ENCODE results near the gene LARP1. TPM values are rescaled to one million over a fixed set of nuclear protein-coding genes. Genes with fewer than 3 reads are reported as not detected.

The LARP1 gene
- total and polyA plus RNA-seq, 4 experiments from 2014 or later = 6.0 to 159 (median 90.3) TPM

DNA sequence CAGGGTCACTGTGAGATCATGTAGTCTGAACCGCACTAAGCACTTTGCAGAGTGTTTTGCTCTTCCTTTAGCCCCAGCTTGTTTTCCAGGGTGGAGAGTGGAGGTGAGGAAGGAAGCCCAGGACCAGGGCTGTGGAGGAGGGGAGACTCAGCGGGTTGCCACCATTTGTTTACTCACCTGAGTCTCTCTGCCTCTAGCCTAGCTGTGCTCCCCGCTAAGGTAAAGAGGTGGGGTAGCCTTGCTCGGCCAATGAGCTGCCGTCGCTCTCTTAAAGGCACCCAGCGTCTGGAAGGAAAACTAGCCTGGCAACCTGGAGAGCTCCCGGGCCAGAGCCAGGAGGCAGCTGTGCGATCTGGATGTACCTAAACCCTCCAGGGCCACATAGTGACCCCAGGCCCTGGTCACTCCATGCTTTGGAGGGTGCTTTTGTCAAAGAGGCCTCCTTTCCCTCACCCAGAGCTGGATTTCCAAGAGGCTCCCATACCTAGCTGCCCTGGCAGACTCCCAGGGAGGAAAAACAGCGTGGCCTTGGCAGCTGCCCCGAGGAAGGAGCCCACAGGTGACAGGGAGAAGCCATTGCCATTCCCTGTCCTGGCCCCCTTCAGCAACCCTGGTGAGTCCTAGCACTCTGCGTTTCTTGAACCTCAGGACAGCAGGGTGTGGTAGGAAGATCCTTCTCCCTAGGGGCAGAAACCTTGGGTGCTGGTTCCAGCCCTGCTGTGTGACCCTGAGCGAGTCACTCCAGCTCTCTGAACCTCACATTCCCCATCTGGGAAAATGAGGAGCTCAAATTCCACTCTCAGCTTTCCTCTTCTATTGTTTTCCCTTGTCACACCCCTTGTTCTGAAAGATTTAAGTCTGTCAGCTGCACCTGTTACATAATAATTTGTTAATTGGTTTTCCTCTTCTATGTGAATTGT is 42.4 kb upstream of the LARP1 start:
- Mint-ChIP-seq H3K4me1 (peaks cover 3 to 6% (median 5%) of the 10 kb centered on the region in 4 donors), H3K4me3 (no peak overlapping the region), H3K36me3 (no peaks in the 10 kb centered on the region), H3K27me3 (no peaks in the 10 kb centered on the region), H3K9me3 (no peaks in the 10 kb centered on the region), H3K27ac (no peak overlapping the region)
- POLR2A ChIA-PET (ENCODE audit: partially characterized antibody) = no interaction called here
- Histone ChIP-seq H3K9me3 (ENCODE audit: control insufficient read depth in 1 of 2, low read length in 2 of 2) (no peaks in the 10 kb centered on the region), H3K27me3 (ENCODE audit: insufficient read depth, low read length) (no peaks in the 10 kb centered on the region), H3K4me1 (ENCODE audit: insufficient read depth, low read length) (no peaks in the 10 kb centered on the region), H3K36me3 (ENCODE audit: insufficient read depth, low read length) (no peaks in the 10 kb centered on the region), H3K4me3 (ENCODE audit: low read length in 2 of 2) (no peak overlapping the region), H3K27ac (ENCODE audit: low read depth, low read length) (no peak overlapping the region)
- CTCF ChIA-PET (ENCODE audit: partially characterized antibody) = no interaction called here
- no peak for DNase-seq
- intact Hi-C loops (cut with micrococcal nuclease) = no loop called here

DNA sequence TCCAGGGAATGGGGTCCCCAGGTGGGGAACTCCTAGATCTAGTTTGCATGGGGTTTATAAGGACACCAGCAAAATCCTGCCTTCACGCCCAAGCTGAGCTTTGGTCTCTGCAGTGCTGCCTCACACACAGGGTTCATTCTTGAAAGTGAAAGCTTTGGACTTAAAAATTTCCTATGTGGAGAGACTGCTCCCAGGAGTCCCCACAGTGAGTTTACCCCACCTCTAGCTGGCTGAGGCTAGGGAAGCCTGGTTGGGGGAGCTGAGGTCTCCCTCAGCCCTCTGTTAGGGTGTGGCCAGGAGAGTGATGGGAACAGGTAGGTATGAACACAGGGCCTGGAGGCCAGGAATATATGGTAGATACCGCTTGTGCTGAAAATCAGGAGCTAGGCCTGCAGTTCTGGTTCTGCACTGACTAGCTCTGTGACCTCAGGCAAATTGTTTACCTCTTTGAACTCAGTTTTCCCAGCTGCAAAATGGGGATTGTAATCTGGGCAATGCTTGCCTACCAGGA is 41.5 kb upstream of the LARP1 start:
- ChIA-PET CTCF (ENCODE audit: partially characterized antibody) (interaction anchor here (0.8 to 1.8 kb wide), 2 partner anchors 63 to 88 kb away, joined by 3 read pairs; no protein-coding TSS in a partner anchor), POLR2A (ENCODE audit: partially characterized antibody) (no interaction called here)
- no peaks in the 10 kb centered on the region for H3K9me3 ChIP-seq (ENCODE audit: control insufficient read depth in 1 of 2, low read length in 2 of 2)
- no peaks in the 10 kb centered on the region for H3K4me1 ChIP-seq (ENCODE audit: insufficient read depth, low read length)
- H3K4me3 ChIP-seq (ENCODE audit: low read length in 2 of 2) = no peak overlapping the region
- Mint-ChIP-seq H3K27ac (no peak overlapping the region), H3K27me3 (no peaks in the 10 kb centered on the region), H3K9me3 (no peaks in the 10 kb centered on the region), H3K4me3 (no peak overlapping the region), H3K4me1 (peaks cover 3 to 6% (median 5%) of the 10 kb centered on the region in 4 donors), H3K36me3 (no peaks in the 10 kb centered on the region)
- intact Hi-C loops (cut with micrococcal nuclease) = no loop called here
- DNase-seq = no peak
- no peaks in the 10 kb centered on the region for H3K27me3 ChIP-seq (ENCODE audit: insufficient read depth, low read length)
- H3K27ac ChIP-seq (ENCODE audit: low read depth, low read length) = no peak overlapping the region
- H3K36me3 ChIP-seq (ENCODE audit: insufficient read depth, low read length) = no peaks in the 10 kb centered on the region

DNA sequence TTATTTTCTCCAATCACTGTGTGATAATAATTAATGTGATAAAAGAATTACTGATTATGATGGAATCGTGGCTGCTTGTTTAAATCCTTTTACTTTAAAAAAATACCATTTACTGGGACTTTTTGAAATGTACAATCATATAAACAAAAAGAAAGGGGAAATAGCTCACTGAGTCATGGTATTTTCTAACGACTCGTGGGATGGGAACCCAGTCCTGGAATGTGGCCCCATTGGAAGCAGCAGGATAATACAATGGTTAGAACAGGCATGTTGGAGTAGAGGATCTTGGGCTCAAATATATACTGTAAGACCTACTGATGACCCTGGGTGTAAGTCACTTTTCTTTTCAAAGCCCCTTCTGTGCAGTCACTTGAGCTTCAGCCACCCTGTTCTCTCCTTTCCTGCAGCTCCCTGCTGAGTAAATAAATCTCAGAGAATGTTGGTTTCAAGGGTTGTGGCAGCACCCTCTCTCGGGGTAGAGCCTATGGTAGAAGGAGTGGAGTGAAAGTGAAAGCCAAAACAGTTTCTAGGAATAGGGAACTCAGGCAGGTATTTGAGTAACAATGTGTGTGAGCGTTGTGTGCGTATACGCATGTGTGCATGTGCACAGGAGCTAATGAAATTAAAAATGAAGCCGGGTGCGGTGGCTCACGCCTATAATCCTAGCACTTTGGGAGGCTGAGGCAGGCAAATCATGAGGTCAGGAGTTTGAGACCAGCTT is 40.8 kb upstream of the LARP1 start:
- ChIA-PET CTCF (ENCODE audit: partially characterized antibody) (interaction anchor here (0.7 to 1.8 kb wide), 3 partner anchors 19 to 87 kb away, joined by 3 read pairs; no protein-coding TSS in a partner anchor), POLR2A (ENCODE audit: partially characterized antibody) (no interaction called here)
- intact Hi-C loops (cut with micrococcal nuclease) = no loop called here
- Mint-ChIP-seq H3K4me3 (peak overlapping the region in 4 of 8 donors; percentile 9 to 73 (median 40)), H3K27ac (peak overlapping the region in 2 of 7 donors; percentile 5 to 22), H3K4me1 (peaks cover 3 to 6% (median 5%) of the 10 kb centered on the region in 4 donors), H3K36me3 (no peaks in the 10 kb centered on the region), H3K27me3 (no peaks in the 10 kb centered on the region), H3K9me3 (no peaks in the 10 kb centered on the region)
- no peak overlapping the region for H3K27ac ChIP-seq (ENCODE audit: low read depth, low read length)
- H3K36me3 ChIP-seq (ENCODE audit: insufficient read depth, low read length) = no peaks in the 10 kb centered on the region
- no peak overlapping the region for H3K4me3 ChIP-seq (ENCODE audit: low read length in 2 of 2)
- H3K27me3 ChIP-seq (ENCODE audit: insufficient read depth, low read length) = no peaks in the 10 kb centered on the region
- no peak for DNase-seq
- H3K4me1 ChIP-seq (ENCODE audit: insufficient read depth, low read length) = no peaks in the 10 kb centered on the region
- H3K9me3 ChIP-seq (ENCODE audit: control insufficient read depth in 1 of 2, low read length in 2 of 2) = no peaks in the 10 kb centered on the region

DNA sequence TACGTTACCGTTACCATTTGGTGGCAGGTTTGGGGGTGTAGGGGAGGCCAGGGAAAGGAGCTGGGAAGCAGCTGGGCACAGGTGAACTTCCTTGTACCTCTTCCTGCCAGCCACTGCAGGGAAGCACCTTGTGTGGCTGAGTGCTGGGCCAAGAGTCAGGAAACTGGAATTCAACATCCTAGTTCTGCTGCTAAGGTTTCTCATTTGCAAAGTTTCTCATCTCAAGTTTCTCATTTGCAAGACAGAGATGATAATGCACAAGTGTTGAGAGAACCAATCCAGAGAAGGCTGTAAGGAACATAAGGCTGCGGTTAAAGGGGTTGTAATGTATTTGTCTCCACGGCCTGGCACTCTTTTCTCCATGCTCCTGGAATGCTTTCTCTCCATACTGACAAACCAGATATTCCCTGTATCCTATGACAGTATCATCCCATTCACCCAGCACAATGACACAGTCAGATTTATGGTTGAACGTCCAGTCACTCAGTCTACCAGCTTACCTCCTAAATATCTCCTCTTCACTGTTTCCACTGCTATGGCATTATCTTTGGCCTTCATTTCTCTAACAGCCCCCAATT is 33.6 kb upstream of the LARP1 start:
- no peaks in the 10 kb centered on the region for H3K9me3 ChIP-seq (ENCODE audit: control insufficient read depth in 1 of 2, low read length in 2 of 2)
- H3K4me1 ChIP-seq (ENCODE audit: insufficient read depth, low read length) = no peaks in the 10 kb centered on the region
- Mint-ChIP-seq H3K4me1 (no peaks in the 10 kb centered on the region), H3K36me3 (no peaks in the 10 kb centered on the region), H3K9me3 (no peaks in the 10 kb centered on the region), H3K4me3 (no peak overlapping the region), H3K27me3 (no peaks in the 10 kb centered on the region), H3K27ac (peak overlapping the region in 2 of 7 donors; percentile 24 to 39)
- no peak for DNase-seq
- H3K27me3 ChIP-seq (ENCODE audit: insufficient read depth, low read length) = no peaks in the 10 kb centered on the region
- H3K4me3 ChIP-seq (ENCODE audit: low read length in 2 of 2) = no peak overlapping the region
- intact Hi-C loops (cut with micrococcal nuclease) = no loop called here
- ChIA-PET POLR2A (ENCODE audit: partially characterized antibody) (no interaction called here), CTCF (ENCODE audit: partially characterized antibody) (no interaction called here)
- H3K36me3 ChIP-seq (ENCODE audit: insufficient read depth, low read length) = no peaks in the 10 kb centered on the region
- H3K27ac ChIP-seq (ENCODE audit: low read depth, low read length) = no peak overlapping the region

DNA sequence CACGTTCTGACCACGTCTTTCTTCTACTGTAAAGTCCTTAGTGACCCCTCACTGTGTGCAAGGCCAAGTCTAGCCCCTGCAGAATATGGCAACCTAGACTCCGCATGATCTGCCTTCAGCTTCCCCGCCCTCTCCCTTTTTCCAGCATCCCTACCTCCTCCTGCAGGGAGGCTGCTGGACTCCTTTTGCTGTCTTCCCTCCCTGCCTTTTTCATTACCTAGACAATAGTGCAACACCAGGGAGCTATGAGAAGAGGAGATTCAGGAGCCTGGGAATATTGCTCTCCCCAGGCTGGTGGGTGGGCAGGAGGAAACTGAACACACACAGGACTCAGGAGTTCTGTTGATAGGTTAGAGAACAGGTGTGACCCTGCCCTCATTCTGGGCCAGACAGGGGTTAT is 33.1 kb upstream of the LARP1 start:
- Mint-ChIP-seq H3K27me3 (no peaks in the 10 kb centered on the region), H3K36me3 (no peaks in the 10 kb centered on the region), H3K4me1 (no peaks in the 10 kb centered on the region), H3K27ac (peak overlapping the region in 2 of 7 donors; percentile 24 to 39), H3K4me3 (no peak overlapping the region), H3K9me3 (no peaks in the 10 kb centered on the region)
- POLR2A ChIA-PET (ENCODE audit: partially characterized antibody) = no interaction called here
- no peaks in the 10 kb centered on the region for H3K27me3 ChIP-seq (ENCODE audit: insufficient read depth, low read length)
- H3K4me3 ChIP-seq (ENCODE audit: low read length in 2 of 2) = no peak overlapping the region
- no peaks in the 10 kb centered on the region for H3K36me3 ChIP-seq (ENCODE audit: insufficient read depth, low read length)
- no peaks in the 10 kb centered on the region for H3K9me3 ChIP-seq (ENCODE audit: control insufficient read depth in 1 of 2, low read length in 2 of 2)
- no peak overlapping the region for H3K27ac ChIP-seq (ENCODE audit: low read depth, low read length)
- CTCF ChIA-PET (ENCODE audit: partially characterized antibody) = no interaction called here
- DNase-seq = no peak
- no peaks in the 10 kb centered on the region for H3K4me1 ChIP-seq (ENCODE audit: insufficient read depth, low read length)
- intact Hi-C loops (cut with micrococcal nuclease) = no loop called here

DNA sequence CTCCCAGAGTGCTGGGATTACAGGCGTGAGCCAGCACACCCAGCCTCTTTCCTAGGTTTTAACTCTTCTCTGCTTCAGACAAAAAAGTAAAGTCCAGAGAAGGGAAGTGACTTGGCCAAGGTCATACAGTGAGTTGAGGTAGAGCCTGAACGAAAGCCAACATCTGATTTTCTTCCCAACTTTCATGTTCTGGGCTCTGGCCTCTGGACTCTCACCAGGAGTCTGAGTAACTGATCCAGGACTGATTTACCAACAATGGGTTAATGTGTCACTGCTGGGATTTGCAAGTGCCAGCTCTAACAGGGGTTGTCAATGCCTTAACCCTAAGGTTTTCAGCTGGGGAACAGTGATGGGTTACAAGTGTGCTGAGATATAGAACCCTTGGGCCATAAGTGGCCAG is 32.2 kb upstream of the LARP1 start:
- Mint-ChIP-seq H3K4me1 (no peaks in the 10 kb centered on the region), H3K4me3 (no peak overlapping the region), H3K36me3 (no peaks in the 10 kb centered on the region), H3K9me3 (no peaks in the 10 kb centered on the region), H3K27me3 (no peaks in the 10 kb centered on the region), H3K27ac (peak overlapping the region in 1 of 7 donors; percentile 26)
- no peak for DNase-seq
- ChIA-PET POLR2A (ENCODE audit: partially characterized antibody) (no interaction called here), CTCF (ENCODE audit: partially characterized antibody) (no interaction called here)
- no peak overlapping the region for H3K27ac ChIP-seq (ENCODE audit: low read depth, low read length)
- H3K36me3 ChIP-seq (ENCODE audit: insufficient read depth, low read length) = no peaks in the 10 kb centered on the region
- H3K9me3 ChIP-seq (ENCODE audit: control insufficient read depth in 1 of 2, low read length in 2 of 2) = no peaks in the 10 kb centered on the region
- no peak overlapping the region for H3K4me3 ChIP-seq (ENCODE audit: low read length in 2 of 2)
- H3K27me3 ChIP-seq (ENCODE audit: insufficient read depth, low read length) = no peaks in the 10 kb centered on the region
- intact Hi-C loops (cut with micrococcal nuclease) = no loop called here
- no peaks in the 10 kb centered on the region for H3K4me1 ChIP-seq (ENCODE audit: insufficient read depth, low read length)

Measured in CD4-positive, alpha-beta memory T cell (primary cell).